ENCODE results near the gene MAD1L1.

The MAD1L1 gene

GRCh38 chr7:1910827-1911226 is 321.9 kb downstream of the MAD1L1 start:
- in situ Hi-C loops (cut with MboI; ENCODE audit: low sequenced_read_pairs): no loop called here

GRCh38 chr7:1910081-1910685 is 322.6 kb downstream of the MAD1L1 start:
- in situ Hi-C loops (cut with MboI; ENCODE audit: low sequenced_read_pairs): no loop called here

- in situ Hi-C loops (cut with MboI; ENCODE audit: low sequenced_read_pairs): no loop called here
Observed at GRCh38 chr7:1909476-1909875, 323.3 kb downstream of the MAD1L1 start.

GRCh38 chr7:1908823-1909420 is 323.8 kb downstream of the MAD1L1 start:
- in situ Hi-C loops (cut with MboI; ENCODE audit: low sequenced_read_pairs): no loop called here

GRCh38 chr7:1907751-1908365 is 324.9 kb downstream of the MAD1L1 start:
- in situ Hi-C loops (cut with MboI; ENCODE audit: low sequenced_read_pairs): no loop called here

GRCh38 chr7:1906988-1907745 is 325.6 kb downstream of the MAD1L1 start:
- in situ Hi-C loops (cut with MboI; ENCODE audit: low sequenced_read_pairs): no loop called here

- in situ Hi-C loops (cut with MboI; ENCODE audit: low sequenced_read_pairs): no loop called here
Observed at GRCh38 chr7:1906087-1906830, 326.5 kb downstream of the MAD1L1 start.

- in situ Hi-C loops (cut with MboI; ENCODE audit: low sequenced_read_pairs): no loop called here
Observed at GRCh38 chr7:1902231-1902855, 330.4 kb downstream of the MAD1L1 start.

- in situ Hi-C loops (cut with MboI; ENCODE audit: low sequenced_read_pairs): no loop called here
Observed at GRCh38 chr7:1901431-1902210, 331.1 kb downstream of the MAD1L1 start.

- in situ Hi-C loops (cut with MboI; ENCODE audit: low sequenced_read_pairs): no loop called here
Observed at GRCh38 chr7:1900847-1901246, 331.9 kb downstream of the MAD1L1 start.

- in situ Hi-C loops (cut with MboI; ENCODE audit: low sequenced_read_pairs): no loop called here
Observed at GRCh38 chr7:1899951-1900762, 332.6 kb downstream of the MAD1L1 start.

- in situ Hi-C loops (cut with MboI; ENCODE audit: low sequenced_read_pairs): no loop called here
Observed at GRCh38 chr7:1899196-1899595, 333.5 kb downstream of the MAD1L1 start.

GRCh38 chr7:1898628-1899185 is 334.0 kb downstream of the MAD1L1 start:
- in situ Hi-C loops (cut with MboI; ENCODE audit: low sequenced_read_pairs): no loop called here

- in situ Hi-C loops (cut with MboI; ENCODE audit: low sequenced_read_pairs): no loop called here
Observed at GRCh38 chr7:1897861-1898627, 334.7 kb downstream of the MAD1L1 start.

- in situ Hi-C loops (cut with MboI; ENCODE audit: low sequenced_read_pairs): no loop called here
Observed at GRCh38 chr7:1897076-1897860, 335.5 kb downstream of the MAD1L1 start.

GRCh38 chr7:1895664-1896515 is 336.9 kb downstream of the MAD1L1 start:
- in situ Hi-C loops (cut with MboI; ENCODE audit: low sequenced_read_pairs): no loop called here

All from HL-60/S4 (cell line).